ENCODE results near the gene SALL2.

The SALL2 gene

DNA sequence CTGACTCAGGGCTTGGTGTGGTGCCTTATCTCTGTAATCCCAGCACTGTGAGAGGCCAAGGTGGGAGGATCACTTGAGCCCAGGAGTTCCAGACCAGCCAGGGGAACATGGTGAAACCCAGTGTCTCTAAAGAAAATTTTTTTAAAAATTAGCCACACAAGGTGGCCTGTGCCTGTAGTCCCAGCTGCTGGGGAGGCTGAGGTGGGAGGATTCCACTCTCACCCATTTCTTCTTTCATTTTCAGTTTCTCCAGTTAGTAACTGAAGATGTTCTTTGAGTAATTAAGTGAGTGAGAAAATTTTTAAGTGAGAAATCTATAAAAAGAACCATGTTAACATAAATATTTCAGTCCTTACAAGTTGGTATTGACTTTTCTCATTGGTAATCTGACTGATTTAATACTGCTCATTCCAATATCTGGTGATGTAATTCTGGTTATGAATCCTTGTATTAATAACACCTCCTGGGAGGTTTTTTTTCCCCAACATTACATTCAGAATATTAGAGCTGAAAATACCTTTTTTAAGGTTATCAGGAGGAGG lies 21.1 kb downstream of the SALL2 start:
- peaks cover 32% of the 10 kb centered on the region for H3K36me3 ChIP-seq (replicated peaks)
- TF ChIP-seq, protein P1, sequence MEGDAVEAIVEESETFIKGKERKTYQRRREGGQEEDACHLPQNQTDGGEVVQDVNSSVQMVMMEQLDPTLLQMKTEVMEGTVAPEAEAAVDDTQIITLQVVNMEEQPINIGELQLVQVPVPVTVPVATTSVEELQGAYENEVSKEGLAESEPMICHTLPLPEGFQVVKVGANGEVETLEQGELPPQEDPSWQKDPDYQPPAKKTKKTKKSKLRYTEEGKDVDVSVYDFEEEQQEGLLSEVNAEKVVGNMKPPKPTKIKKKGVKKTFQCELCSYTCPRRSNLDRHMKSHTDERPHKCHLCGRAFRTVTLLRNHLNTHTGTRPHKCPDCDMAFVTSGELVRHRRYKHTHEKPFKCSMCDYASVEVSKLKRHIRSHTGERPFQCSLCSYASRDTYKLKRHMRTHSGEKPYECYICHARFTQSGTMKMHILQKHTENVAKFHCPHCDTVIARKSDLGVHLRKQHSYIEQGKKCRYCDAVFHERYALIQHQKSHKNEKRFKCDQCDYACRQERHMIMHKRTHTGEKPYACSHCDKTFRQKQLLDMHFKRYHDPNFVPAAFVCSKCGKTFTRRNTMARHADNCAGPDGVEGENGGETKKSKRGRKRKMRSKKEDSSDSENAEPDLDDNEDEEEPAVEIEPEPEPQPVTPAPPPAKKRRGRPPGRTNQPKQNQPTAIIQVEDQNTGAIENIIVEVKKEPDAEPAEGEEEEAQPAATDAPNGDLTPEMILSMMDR (IDR thresholded peaks at IDR 0.05; ENCODE audit: low read depth, low read length, missing control alignments) = no peak
- H3K27me3 ChIP-seq (replicated peaks) = no peaks in the 10 kb centered on the region
- H3K4me3 ChIP-seq (ENCODE audit: low read depth, low read length) = no peak overlapping the region
- in situ Hi-C loops (cut with HindIII; ENCODE audit: low pct_ligation_motif_present, low sequenced_read_pairs) = no loop called here
- no peak for DNase-seq
- H3K27ac ChIP-seq = no peak overlapping the region

DNA sequence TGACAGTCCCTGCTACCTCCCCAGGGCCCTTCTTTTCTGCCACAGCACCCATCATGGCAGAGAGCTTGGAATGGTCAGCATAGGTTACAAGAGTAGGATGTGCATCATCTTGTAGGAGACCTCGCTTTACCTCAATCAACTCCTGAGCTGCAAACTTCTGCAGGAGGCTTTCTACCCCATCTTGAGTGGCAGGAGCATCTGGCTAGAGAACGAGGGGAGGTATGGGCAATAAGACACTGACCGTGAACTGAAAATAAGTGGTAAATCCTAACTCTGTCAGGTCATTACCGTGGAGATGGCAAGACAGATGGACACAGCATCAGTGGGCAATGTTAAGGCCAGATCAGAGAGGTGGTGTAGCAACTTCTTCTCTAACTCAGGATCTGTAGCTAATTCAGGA lies 22.8 kb downstream of the SALL2 start:
- Histone ChIP-seq H3K4me3 (ENCODE audit: low read depth, low read length) (no peak overlapping the region), H3K27ac (no peak overlapping the region), H3K27me3 (replicated peaks) (no peaks in the 10 kb centered on the region), H3K36me3 (replicated peaks) (peaks cover 40% of the 10 kb centered on the region)
- DNase-seq = no peak
- in situ Hi-C loops (cut with HindIII; ENCODE audit: low pct_ligation_motif_present, low sequenced_read_pairs) = no loop called here
- TF ChIP-seq, protein P1 (IDR thresholded peaks at IDR 0.05; ENCODE audit: low read depth, low read length, missing control alignments) = no peak

DNA sequence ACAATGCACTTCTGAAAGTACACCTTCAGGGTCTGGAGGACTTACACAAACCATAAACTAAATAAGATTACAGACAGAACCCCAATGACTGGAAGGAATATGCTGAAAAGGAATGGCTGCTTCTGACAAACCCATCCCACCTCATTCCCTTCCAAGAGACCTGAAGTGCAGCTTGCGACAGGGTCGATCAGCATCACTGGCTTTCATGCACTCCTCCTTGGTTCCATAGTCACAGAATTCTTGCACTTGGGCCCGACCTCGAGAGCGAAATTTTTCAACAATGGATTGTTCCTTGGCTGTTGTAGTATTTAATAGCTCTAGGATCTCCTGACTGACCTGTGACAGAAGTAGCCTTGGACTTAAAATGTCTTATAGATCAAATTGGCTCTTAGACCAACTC lies 24.6 kb downstream of the SALL2 start:
- no peak for DNase-seq
- in situ Hi-C loops (cut with HindIII; ENCODE audit: low pct_ligation_motif_present, low sequenced_read_pairs) = no loop called here
- Histone ChIP-seq H3K4me3 (ENCODE audit: low read depth, low read length) (no peak overlapping the region), H3K27me3 (replicated peaks) (no peaks in the 10 kb centered on the region), H3K27ac (no peak overlapping the region), H3K36me3 (replicated peaks) (peaks cover 45% of the 10 kb centered on the region)
- TF ChIP-seq, protein P1 (IDR thresholded peaks at IDR 0.05; ENCODE audit: low read depth, low read length, missing control alignments) = no peak

DNA sequence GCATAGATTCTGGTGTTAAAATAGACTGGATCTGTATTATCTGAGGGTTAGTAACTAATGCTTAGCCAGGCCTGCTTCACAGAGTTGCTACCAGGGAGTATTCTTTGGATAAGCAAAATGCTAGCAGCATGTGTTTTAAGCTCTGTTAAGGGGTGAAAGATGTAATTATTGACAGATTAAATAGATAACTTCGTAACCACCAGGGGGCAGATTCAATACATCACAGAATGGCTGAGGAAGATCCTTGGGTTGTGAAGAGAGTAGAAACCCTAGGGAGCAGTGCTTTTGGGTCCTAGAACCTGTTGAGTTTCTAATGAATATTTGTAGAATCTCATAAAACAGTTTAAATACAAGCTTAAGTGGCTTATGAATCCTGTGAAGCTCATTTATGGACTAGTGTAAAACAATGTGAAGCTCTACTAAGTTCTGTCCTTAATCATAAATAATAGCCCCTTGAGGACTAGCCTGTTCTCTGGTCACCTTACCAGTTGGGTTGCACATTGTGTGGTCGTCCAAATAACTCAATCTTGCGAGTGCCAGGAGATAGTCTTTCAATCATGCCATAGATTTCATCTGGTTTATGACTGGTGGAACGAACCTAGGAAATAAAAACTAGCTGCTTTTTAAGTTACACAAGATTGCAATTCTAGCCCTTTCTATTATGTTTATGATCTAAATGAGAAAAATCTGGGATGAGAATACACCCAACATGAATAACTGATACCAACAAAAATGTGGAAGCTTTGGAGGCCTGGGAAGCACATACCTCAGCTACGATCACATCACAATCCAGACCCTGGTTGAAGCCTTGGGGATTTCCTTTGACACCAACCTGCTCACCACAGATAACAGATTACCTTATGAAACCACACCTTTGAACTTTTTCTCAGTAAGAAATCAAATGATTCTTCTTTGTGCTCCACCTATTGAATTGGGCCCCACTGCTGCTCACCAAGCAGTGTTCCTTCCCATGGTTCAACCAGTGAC lies 27.3 kb downstream of the SALL2 start:
- TF ChIP-seq, protein P1 (IDR thresholded peaks at IDR 0.05; ENCODE audit: low read depth, low read length, missing control alignments) = peak; percentile 58
- H3K36me3 ChIP-seq (replicated peaks) = peaks cover 56% of the 10 kb centered on the region
- peak; percentile 43 for DNase-seq
- H3K4me3 ChIP-seq (ENCODE audit: low read depth, low read length) = no peak overlapping the region
- H3K27ac ChIP-seq = no peak overlapping the region
- H3K27me3 ChIP-seq (replicated peaks) = no peaks in the 10 kb centered on the region
- in situ Hi-C loops (cut with HindIII; ENCODE audit: low pct_ligation_motif_present, low sequenced_read_pairs) = no loop called here

DNA sequence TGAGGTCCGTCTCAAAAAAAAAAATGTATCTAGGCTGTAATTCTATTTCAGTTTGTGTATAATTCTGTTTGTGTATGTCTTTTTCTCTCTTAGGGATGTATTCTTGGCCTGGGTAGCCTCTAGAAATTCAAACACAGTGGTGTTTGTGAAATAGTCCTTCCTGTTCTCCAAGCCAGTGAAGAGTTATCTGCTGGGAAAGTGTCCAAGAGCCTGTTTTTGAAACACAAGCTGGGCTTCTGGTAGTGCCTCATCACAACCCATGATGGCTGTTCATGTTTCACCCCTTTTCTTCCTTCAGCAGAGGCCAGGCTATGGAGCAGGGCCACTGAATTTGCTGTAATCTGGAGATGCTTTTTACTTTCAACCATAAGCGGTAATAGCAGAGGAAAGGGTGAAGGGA lies 29.7 kb downstream of the SALL2 start:
- peaks cover 55% of the 10 kb centered on the region for H3K36me3 ChIP-seq (replicated peaks)
- DNase-seq = peak; percentile 12
- H3K27ac ChIP-seq = no peak overlapping the region
- H3K4me3 ChIP-seq (ENCODE audit: low read depth, low read length) = no peak overlapping the region
- TF ChIP-seq, protein P1 (IDR thresholded peaks at IDR 0.05; ENCODE audit: low read depth, low read length, missing control alignments) = no peak
- in situ Hi-C loops (cut with HindIII; ENCODE audit: low pct_ligation_motif_present, low sequenced_read_pairs) = no loop called here
- H3K27me3 ChIP-seq (replicated peaks) = no peaks in the 10 kb centered on the region
